Hepatocyte (in vitro differentiated cells): ENCODE results near the gene CREG2. TPM values are rescaled to one million over a fixed set of nuclear protein-coding genes. Genes with fewer than 3 reads are reported as not detected.

ENCODE experiments used
- DNase-seq: peaks from one replicate; pipeline ENCODE4 v3.0.0-alpha.2; 2016; ENCODE audit warnings: low spot score
- H2AFZ ChIP-seq: fragments of 200-600 bp; sonication (generic); 2 replicates; pipeline ENCODE4 v1.6.0; 2016; ENCODE audit warnings: antibody characterized with exemption, mild to moderate bottlenecking
- H3K27ac ChIP-seq: fragments of 200-600 bp; sonication (generic); 2 replicates; pipeline ENCODE4 v1.5.1; 2016; ENCODE audit warnings: mild to moderate bottlenecking
- H3K27me3 ChIP-seq: fragments of 200-600 bp; sonication (generic); 2 replicates; pipeline ENCODE4 v1.6.1; 2016
- H3K36me3 ChIP-seq: fragments of 200-600 bp; sonication (generic); replicated peaks from 2 replicates; pipeline ENCODE4 v1.5.1; 2016; ENCODE audit warnings: low read depth; ENCODE audit not compliant: insufficient read depth
- H3K4me1 ChIP-seq: fragments of 200-600 bp; sonication (generic); 2 replicates; pipeline ENCODE4 v1.5.1; 2016; ENCODE audit warnings: mild to moderate bottlenecking, moderate library complexity; ENCODE audit not compliant: insufficient read depth
- H3K4me2 ChIP-seq: fragments of 200-600 bp; sonication (generic); 2 replicates; pipeline ENCODE4 v1.6.0; 2016
- H3K4me3 ChIP-seq: fragments of 200-600 bp; sonication (generic); 2 replicates; pipeline ENCODE4 v1.5.1; 2016; ENCODE audit warnings: mild to moderate bottlenecking
- H3K79me2 ChIP-seq: fragments of 200-600 bp; sonication (generic); 2 replicates; pipeline ENCODE4 v1.6.0; 2017; ENCODE audit warnings: mild to moderate bottlenecking
- H3K9me2 ChIP-seq: fragments of 200-600 bp; sonication (generic); replicated peaks from 2 replicates; pipeline ENCODE4 v1.6.0; 2017; ENCODE audit warnings: mild to moderate bottlenecking; ENCODE audit not compliant: insufficient read depth
- H3K9me3 ChIP-seq: fragments of 200-600 bp; sonication (generic); 2 replicates; pipeline ENCODE4 v1.5.1; 2016; ENCODE audit warnings: low read depth, mild to moderate bottlenecking
- H4K20me1 ChIP-seq: fragments of 200-600 bp; sonication (generic); 2 replicates; pipeline ENCODE4 v1.6.0; 2016; ENCODE audit warnings: mild to moderate bottlenecking; ENCODE audit not compliant: insufficient read depth, poor library complexity, severe bottlenecking
- CTCF ChIP-seq: fragments of 200-600 bp; sonication (generic); IDR thresholded peaks from 2 replicates; pipeline ENCODE4 v1.5.1; 2016; ENCODE audit warnings: antibody characterized with exemption, mild to moderate bottlenecking; ENCODE audit not compliant: poor library complexity
- EZH2 ChIP-seq: fragments of 200-600 bp; sonication (generic); IDR thresholded peaks from 2 replicates; pipeline ENCODE4 v1.6.1; 2016; ENCODE audit warnings: antibody characterized with exemption, mild to moderate bottlenecking, borderline replicate concordance
- EZH2phosphoT487 ChIP-seq: fragments of 200-600 bp; sonication (generic); IDR thresholded peaks from one replicate; pipeline ENCODE4 v1.6.1; 2018; ENCODE audit warnings: antibody characterized with exemption, mild to moderate bottlenecking, low read depth, moderate library complexity; ENCODE audit not compliant: unreplicated experiment, severe bottlenecking
- WGBS: methylation state at CpG from one replicate; pipeline ENCODE4 v1.1.6; 2016; ENCODE audit warnings: low lambda C conversion rate; ENCODE audit errors: missing lambda C conversion rate; 5-methylcytosine and 5-hydroxymethylcytosine counted together
- polyA plus RNA-seq: library from polyadenylated mRNA; unstranded; fragments of >200 nt; fragmentation: Nextera tagmentation; extraction: Ambion mirVana; gene quantifications from 2 replicates; pipeline ENCODE4 v1.2.1, GENCODE V29; 2016
- total RNA-seq: library from RNA; depleted of rRNA; stranded (reverse); fragments of >200 nt; gene quantifications from 2 replicates; pipeline ENCODE4 v1.2.3, GENCODE V29; 2014

Gene CREG2
- total and polyA plus RNA-seq, 2 experiments from 2014 or later: 2.2 to 4.8 TPM

- TF ChIP-seq EZH2 (no peak), CTCF (no peak), EZH2phosphoT487 (no peak)
- H3K9me3 ChIP-seq: no peaks in the 10 kb centered on the region
- no peak overlapping the region for H3K4me2 ChIP-seq
- H3K36me3 ChIP-seq: no peaks in the 10 kb centered on the region
- H3K4me3 ChIP-seq: no peak overlapping the region
- WGBS: 84% methylated on average over 4 of the region's 4 CpGs
- H3K9me2 ChIP-seq: no peaks in the 10 kb centered on the region
- DNase-seq: no peak
- H3K4me1 ChIP-seq: peaks cover 19% of the 10 kb centered on the region
- no peak overlapping the region for H3K27ac ChIP-seq
- peaks cover 100% of the 10 kb centered on the region for H3K79me2 ChIP-seq
- no peak overlapping the region for H2AFZ ChIP-seq
- no peaks in the 10 kb centered on the region for H3K27me3 ChIP-seq
- peaks cover 97% of the 10 kb centered on the region for H4K20me1 ChIP-seq
These were observed 85.3 kb downstream of the CREG2 start for GRCh38 chr2:101302016-101302415.

- TF ChIP-seq CTCF (no peak), EZH2 (no peak), EZH2phosphoT487 (no peak)
- 76% methylated on average over 7 of the region's 7 CpGs for WGBS
- no peak overlapping the region for H3K4me3 ChIP-seq
- no peaks in the 10 kb centered on the region for H3K27me3 ChIP-seq
- H2AFZ ChIP-seq: no peak overlapping the region
- H3K4me1 ChIP-seq: peaks cover 11% of the 10 kb centered on the region
- H4K20me1 ChIP-seq: peaks cover 97% of the 10 kb centered on the region
- H3K27ac ChIP-seq: no peak overlapping the region
- no peak overlapping the region for H3K4me2 ChIP-seq
- H3K9me3 ChIP-seq: no peaks in the 10 kb centered on the region
- H3K79me2 ChIP-seq: peaks cover 100% of the 10 kb centered on the region
- DNase-seq: no peak
- H3K36me3 ChIP-seq: no peaks in the 10 kb centered on the region
- H3K9me2 ChIP-seq: no peaks in the 10 kb centered on the region
These were observed 86.5 kb downstream of the CREG2 start for GRCh38 chr2:101300836-101301235.

DNA sequence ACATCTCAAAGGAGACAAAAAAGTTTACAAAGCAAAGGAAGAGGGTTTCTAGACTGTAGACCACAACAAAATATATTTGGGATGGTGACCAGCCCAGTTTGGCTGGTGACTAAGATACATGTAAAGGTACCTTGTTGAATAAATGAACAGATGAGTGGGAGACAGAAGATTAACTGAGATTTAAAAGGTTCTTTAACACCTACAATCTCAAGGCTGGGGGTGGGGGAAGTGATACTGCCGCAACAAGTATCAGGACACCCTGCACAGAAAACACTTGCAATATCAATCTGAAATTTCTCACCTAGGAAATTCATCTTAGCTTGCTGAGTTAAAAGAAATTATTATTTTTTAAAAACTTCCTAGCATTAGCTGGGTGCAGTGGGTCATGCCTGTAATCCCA lies 87.1 kb downstream of the CREG2 start:
- no peak overlapping the region for H3K27ac ChIP-seq
- H3K79me2 ChIP-seq: peaks cover 100% of the 10 kb centered on the region
- peaks cover 7% of the 10 kb centered on the region for H3K4me1 ChIP-seq

More for the DNA sequence above, 87.1 kb downstream of the CREG2 start:
- no peak overlapping the region for H2AFZ ChIP-seq
- H3K27me3 ChIP-seq: no peaks in the 10 kb centered on the region
- no peak for DNase-seq
- TF ChIP-seq CTCF: no peak
- no peak for TF ChIP-seq EZH2
- TF ChIP-seq EZH2phosphoT487: no peak
- H3K9me3 ChIP-seq: no peaks in the 10 kb centered on the region
- 91% methylated on average over 1 of the region's 1 CpG for WGBS
- peaks cover 97% of the 10 kb centered on the region for H4K20me1 ChIP-seq
- no peak overlapping the region for H3K4me2 ChIP-seq
- no peak overlapping the region for H3K4me3 ChIP-seq
- H3K36me3 ChIP-seq: no peaks in the 10 kb centered on the region
- no peaks in the 10 kb centered on the region for H3K9me2 ChIP-seq
